ENCODE measurements around the gene TTLL10. TPM values are rescaled to one million over a fixed set of nuclear protein-coding genes. Genes with fewer than 3 reads are reported as not detected.
"Not testable (repeated sequence)": the region's sequence is repeated elsewhere in the genome, so short reads cannot be mapped to it uniquely, and the experiment has no call there.

Gene TTLL10
- total and polyA plus RNA-seq, 8 donors = 0.13 to 6.4 (median 0.46) TPM; not detected in 5

DNA sequence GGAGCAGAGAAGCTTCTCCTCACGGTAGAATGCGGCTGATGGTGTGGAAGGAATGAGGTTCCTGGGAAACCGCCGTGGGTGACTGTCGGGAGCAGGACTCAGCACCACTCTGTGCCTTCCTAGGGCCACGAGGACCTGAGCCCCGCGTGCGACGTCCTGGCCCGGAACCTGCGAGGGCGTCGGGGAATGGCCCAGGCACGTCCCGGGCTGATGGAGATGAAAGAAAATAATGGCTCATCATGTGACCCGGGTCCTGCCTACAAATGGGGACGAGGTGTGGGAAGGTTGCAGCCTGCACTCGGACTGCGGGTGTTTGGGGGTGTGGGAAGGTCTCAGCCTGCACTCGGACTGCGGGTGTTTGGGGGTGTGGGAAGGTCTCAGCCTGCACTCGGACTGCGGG lies 25.1 kb upstream of the TTLL10 start:
- Histone ChIP-seq H3K27me3 (peaks cover 0 to 12% (median 0%) of the 10 kb centered on the region in 3 donors), H3K4me1 (peaks cover 18 to 44% (median 32%) of the 10 kb centered on the region in 4 donors), H3K27ac (peak overlapping the region in 1 of 5 donors; percentile 14), H3K36me3 (no peaks in the 10 kb centered on the region), H3K9me3 (no peaks in the 10 kb centered on the region), H3K4me3 (no peak overlapping the region)
- intact Hi-C loops (cut with DNase I; ENCODE audit: low total_unique reads) = no loop called here
- no peak for DNase-seq
- 74 to 83% (median 79%) methylated on average over 23 to 24 of the region's 24 CpGs for WGBS, 5 donors
- no peak for TF ChIP-seq EP300 (IDR thresholded peaks at IDR 0.05)
- TF ChIP-seq POLR2AphosphoS5 (IDR thresholded peaks at IDR 0.05) = no peak
- TF ChIP-seq, protein P1, sequence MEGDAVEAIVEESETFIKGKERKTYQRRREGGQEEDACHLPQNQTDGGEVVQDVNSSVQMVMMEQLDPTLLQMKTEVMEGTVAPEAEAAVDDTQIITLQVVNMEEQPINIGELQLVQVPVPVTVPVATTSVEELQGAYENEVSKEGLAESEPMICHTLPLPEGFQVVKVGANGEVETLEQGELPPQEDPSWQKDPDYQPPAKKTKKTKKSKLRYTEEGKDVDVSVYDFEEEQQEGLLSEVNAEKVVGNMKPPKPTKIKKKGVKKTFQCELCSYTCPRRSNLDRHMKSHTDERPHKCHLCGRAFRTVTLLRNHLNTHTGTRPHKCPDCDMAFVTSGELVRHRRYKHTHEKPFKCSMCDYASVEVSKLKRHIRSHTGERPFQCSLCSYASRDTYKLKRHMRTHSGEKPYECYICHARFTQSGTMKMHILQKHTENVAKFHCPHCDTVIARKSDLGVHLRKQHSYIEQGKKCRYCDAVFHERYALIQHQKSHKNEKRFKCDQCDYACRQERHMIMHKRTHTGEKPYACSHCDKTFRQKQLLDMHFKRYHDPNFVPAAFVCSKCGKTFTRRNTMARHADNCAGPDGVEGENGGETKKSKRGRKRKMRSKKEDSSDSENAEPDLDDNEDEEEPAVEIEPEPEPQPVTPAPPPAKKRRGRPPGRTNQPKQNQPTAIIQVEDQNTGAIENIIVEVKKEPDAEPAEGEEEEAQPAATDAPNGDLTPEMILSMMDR (IDR thresholded peaks at IDR 0.05) = no peak

- H3K4me1 ChIP-seq = peaks cover 11 to 37% (median 24%) of the 10 kb centered on the region in 4 donors
- H3K9me3 ChIP-seq = no peaks in the 10 kb centered on the region
- intact Hi-C loops (cut with DNase I; ENCODE audit: low total_unique reads) = no loop called here
- H3K27ac ChIP-seq = peak overlapping the region; percentile 58 to 85 (median 70)
- no peak for DNase-seq
- no peaks in the 10 kb centered on the region for H3K36me3 ChIP-seq
- peaks cover 0 to 7% (median 0%) of the 10 kb centered on the region in 3 donors for H3K27me3 ChIP-seq
- TF ChIP-seq POLR2AphosphoS5 (IDR thresholded peaks at IDR 0.05) (no peak), EP300 (IDR thresholded peaks at IDR 0.05) (no peak), POLR2A (IDR thresholded peaks at IDR 0.05) (no peak)
- TF ChIP-seq, protein P1 (IDR thresholded peaks at IDR 0.05) = no peak
- H3K4me3 ChIP-seq = no peak overlapping the region
- WGBS, 5 donors = 75 to 87% (median 79%) methylated on average over 9 to 15 of the region's 15 CpGs
Measured at GRCh38 chr1:1149416-1149815, 24.3 kb upstream of the TTLL10 start.

DNA sequence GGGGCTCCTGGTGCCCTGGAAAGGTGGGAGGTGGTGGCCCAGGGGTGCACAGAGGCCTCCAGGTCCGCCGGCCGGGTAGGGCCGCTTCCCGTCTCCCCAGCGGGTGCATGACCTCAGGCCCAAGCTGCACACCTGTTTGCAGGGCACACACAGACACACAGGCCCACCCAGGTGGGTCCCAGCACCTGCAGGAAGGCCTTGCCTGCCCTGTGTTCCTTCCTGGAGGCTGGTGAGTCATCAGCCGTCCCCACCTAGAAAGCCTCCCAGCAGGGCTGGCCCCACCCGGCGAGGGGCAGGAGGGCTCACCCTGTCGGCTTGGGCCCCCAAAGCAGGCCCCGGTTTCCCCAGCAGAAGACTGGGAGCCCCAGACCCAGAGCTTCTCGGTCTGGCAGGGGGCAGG lies 23.6 kb upstream of the TTLL10 start:
- TF ChIP-seq EP300 (IDR thresholded peaks at IDR 0.05) = no peak
- TF ChIP-seq, protein P1 (IDR thresholded peaks at IDR 0.05) = no peak
- no peak for TF ChIP-seq POLR2A (IDR thresholded peaks at IDR 0.05)
- TF ChIP-seq POLR2AphosphoS5 (IDR thresholded peaks at IDR 0.05) = peak in 2 of 3 donors; percentile 23 to 85
- no peak overlapping the region for H3K4me3 ChIP-seq
- 36 to 86% (median 55%) methylated on average over 2 to 12 of the region's 12 CpGs for WGBS, 5 donors
- H3K27me3 ChIP-seq = no peaks in the 10 kb centered on the region
- peak overlapping the region; percentile 58 to 85 (median 70) for H3K27ac ChIP-seq
- peaks cover 4 to 30% (median 17%) of the 10 kb centered on the region in 4 donors for H3K4me1 ChIP-seq
- H3K36me3 ChIP-seq = no peaks in the 10 kb centered on the region
- DNase-seq = peak; percentile 70 to 90
- no peaks in the 10 kb centered on the region for H3K9me3 ChIP-seq
- intact Hi-C loops (cut with DNase I; ENCODE audit: low total_unique reads) = no loop called here

DNA sequence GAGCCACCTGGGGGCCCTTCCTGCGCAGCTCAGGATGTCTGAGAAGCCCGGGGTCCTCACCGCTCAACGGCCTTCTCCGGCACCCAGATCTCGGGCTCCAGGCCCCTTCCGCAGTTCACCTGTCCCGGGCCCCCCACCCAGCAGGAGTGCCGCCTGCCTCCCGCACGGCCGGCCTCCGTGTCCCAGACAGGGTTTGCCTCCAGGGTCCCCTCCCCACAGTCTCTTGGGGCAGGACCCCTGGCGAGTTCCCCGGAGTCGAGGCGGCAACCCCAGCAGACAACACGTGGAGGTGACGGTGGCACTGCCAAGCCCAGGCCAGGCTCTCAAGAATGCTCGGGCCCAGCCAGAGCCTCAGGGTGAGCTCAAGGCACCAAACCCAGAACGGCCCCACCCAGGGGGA lies 22.4 kb upstream of the TTLL10 start:
- no peaks in the 10 kb centered on the region for H3K9me3 ChIP-seq
- H3K4me3 ChIP-seq = no peak overlapping the region
- H3K36me3 ChIP-seq = no peaks in the 10 kb centered on the region
- H3K27ac ChIP-seq = peak overlapping the region in 2 of 5 donors; percentile 84 to 85
- peaks cover 0 to 23% (median 10%) of the 10 kb centered on the region in 4 donors for H3K4me1 ChIP-seq
- intact Hi-C loops (cut with DNase I; ENCODE audit: low total_unique reads) = no loop called here
- TF ChIP-seq, protein P1 (IDR thresholded peaks at IDR 0.05) = no peak
- TF ChIP-seq EP300 (IDR thresholded peaks at IDR 0.05) (no peak), POLR2A (IDR thresholded peaks at IDR 0.05) (no peak), POLR2AphosphoS5 (IDR thresholded peaks at IDR 0.05) (no peak)
- DNase-seq = no peak
- H3K27me3 ChIP-seq = no peaks in the 10 kb centered on the region
- 90 to 98% (median 91%) methylated on average over 8 to 21 of the region's 21 CpGs for whole genome bisulfite sequencing, 5 donors

- H3K9me3 ChIP-seq; H3K4me3 ChIP-seq; DNase-seq; intact Hi-C loops (cut with DNase I; ENCODE audit: low total_unique reads); H3K36me3 ChIP-seq; H3K27me3 ChIP-seq: not testable (repeated sequence)
- peak overlapping the region in 1 of 5 donors; percentile 52 for H3K27ac ChIP-seq
- WGBS, 5 donors = 83 to 95% (median 92%) methylated on average over 13 of the region's 13 CpGs
- peaks cover 0 to 30% (median 19%) of the 10 kb centered on the region in 4 donors for H3K4me1 ChIP-seq
Measured at GRCh38 chr1:1152431-1152830, 21.2 kb upstream of the TTLL10 start.

GRCh38 chr1:1153215-1153614 lies 20.5 kb upstream of the TTLL10 start:
- H3K4me3 ChIP-seq; H3K27me3 ChIP-seq; intact Hi-C loops (cut with DNase I; ENCODE audit: low total_unique reads); DNase-seq; H3K36me3 ChIP-seq; H3K9me3 ChIP-seq: not testable (repeated sequence)
- peaks cover 6 to 37% (median 24%) of the 10 kb centered on the region in 4 donors for H3K4me1 ChIP-seq
- 86 to 91% (median 90%) methylated on average over 14 of the region's 14 CpGs for WGBS, 5 donors
- H3K27ac ChIP-seq = peak overlapping the region in 1 of 5 donors; percentile 52

Data from stomach (tissue), 9 donors.